ENCODE data around the gene BEX3. TPM values are rescaled to one million over a fixed set of nuclear protein-coding genes. Genes with fewer than 3 reads are reported as not detected.

Gene BEX3
- total and polyA plus RNA-seq, 2 donors (not counting 1 experiment from before 2014, with no cell fraction given) = 416 to 460 TPM

GRCh38 chrX:103347682-103348397 lies 28.5 kb upstream of the BEX3 start:
- no peaks in the 10 kb centered on the region for H3K79me2 ChIP-seq (ENCODE audit: control insufficient read depth, insufficient read depth, low read length)
- H3K27ac ChIP-seq (ENCODE audit: insufficient read depth, low read length) = no peak overlapping the region
- H3K36me3 ChIP-seq (ENCODE audit: control insufficient read depth, insufficient read depth, low read length) = no peaks in the 10 kb centered on the region
- no peak for TF ChIP-seq CTCF (conservative IDR thresholded peaks at IDR 0.05 in 1 of 2, IDR thresholded peaks at IDR 0.05 in 1 of 2; ENCODE audit: low read depth in 1 of 2, low read length in 2 of 2)
- TF ChIP-seq EZH2 (IDR thresholded peaks at IDR 0.05; ENCODE audit: low read length, missing control alignments) = no peak
- no peaks in the 10 kb centered on the region for H3K27me3 ChIP-seq (ENCODE audit: control insufficient read depth, insufficient read depth, low read length)
- H3K9ac ChIP-seq (ENCODE audit: insufficient read depth, low read length) = no peak overlapping the region
- no peaks in the 10 kb centered on the region for H3K4me1 ChIP-seq (ENCODE audit: control insufficient read depth, extremely low read depth, insufficient read depth, low read length)
- no peak overlapping the region for H3K4me3 ChIP-seq (replicated peaks in 1 of 4; ENCODE audit: control extremely low read depth in 1 of 4, insufficient read depth in 1 of 4, low read depth in 3 of 4, low read length in 4 of 4)
- no peaks in the 10 kb centered on the region for H3K9me3 ChIP-seq (ENCODE audit: control insufficient read depth, insufficient read depth, low read depth, low read length)
- no peaks in the 10 kb centered on the region for H4K20me1 ChIP-seq (ENCODE audit: control insufficient read depth, extremely low read depth, insufficient read depth, low read length)
- H2AFZ ChIP-seq (ENCODE audit: low read length) = no peak overlapping the region
- no peak for DNase-seq (ENCODE audit: low read depth in 2 of 2)
- H3K4me2 ChIP-seq (ENCODE audit: extremely low read depth, insufficient read depth, low read length) = no peak overlapping the region

- Histone ChIP-seq H3K27me3 (ENCODE audit: control insufficient read depth, insufficient read depth, low read length) (no peaks in the 10 kb centered on the region), H3K4me2 (ENCODE audit: extremely low read depth, insufficient read depth, low read length) (peak within 1 kb of the TSS; percentile 58), H4K20me1 (ENCODE audit: control insufficient read depth, extremely low read depth, insufficient read depth, low read length) (no peaks in the 10 kb centered on the region), H3K9ac (ENCODE audit: insufficient read depth, low read length) (peak within 1 kb of the TSS; percentile 60), H3K4me1 (ENCODE audit: control insufficient read depth, extremely low read depth, insufficient read depth, low read length) (no peaks in the 10 kb centered on the region), H3K9me3 (ENCODE audit: control insufficient read depth, insufficient read depth, low read depth, low read length) (no peaks in the 10 kb centered on the region), H3K4me3 (replicated peaks in 1 of 4; ENCODE audit: control extremely low read depth in 1 of 4, insufficient read depth in 1 of 4, low read depth in 3 of 4, low read length in 4 of 4) (peak within 1 kb of the TSS; percentile 35 to 93 (median 63)), H3K27ac (ENCODE audit: insufficient read depth, low read length) (peak within 1 kb of the TSS; percentile 76), H2AFZ (ENCODE audit: low read length) (peak within 1 kb of the TSS; percentile 62), H3K36me3 (ENCODE audit: control insufficient read depth, insufficient read depth, low read length) (no peaks in the 10 kb centered on the region), H3K79me2 (ENCODE audit: control insufficient read depth, insufficient read depth, low read length) (peaks cover 16% of the 10 kb centered on the region)
- TF ChIP-seq EZH2 (IDR thresholded peaks at IDR 0.05; ENCODE audit: low read length, missing control alignments) = no peak
- TF ChIP-seq CTCF (conservative IDR thresholded peaks at IDR 0.05 in 1 of 2, IDR thresholded peaks at IDR 0.05 in 1 of 2; ENCODE audit: low read depth in 1 of 2, low read length in 2 of 2) = no peak
- DNase-seq (ENCODE audit: low read depth in 2 of 2) = peak; percentile 80 to 88
Measured at GRCh38 chrX:103356130-103356798, 20.1 kb upstream of the BEX3 start, which contains the start of gene TCEAL9. Gene TCEAL9, plus strand, starts transcription at chrX:103356506. Its CDS starts 1,179 bp downstream, at chrX:103357685.

- peak overlapping the region; percentile 76 for H3K27ac ChIP-seq (ENCODE audit: insufficient read depth, low read length)
- peak overlapping the region; percentile 35 for H3K4me2 ChIP-seq (ENCODE audit: extremely low read depth, insufficient read depth, low read length)
- H3K4me3 ChIP-seq (replicated peaks in 1 of 4; ENCODE audit: control extremely low read depth in 1 of 4, insufficient read depth in 1 of 4, low read depth in 3 of 4, low read length in 4 of 4) = peak overlapping the region; percentile 35 to 93 (median 63)
- TF ChIP-seq CTCF (conservative IDR thresholded peaks at IDR 0.05 in 1 of 2, IDR thresholded peaks at IDR 0.05 in 1 of 2; ENCODE audit: low read depth in 1 of 2, low read length in 2 of 2) = no peak
- TF ChIP-seq EZH2 (IDR thresholded peaks at IDR 0.05; ENCODE audit: low read length, missing control alignments) = no peak
- no peaks in the 10 kb centered on the region for H3K27me3 ChIP-seq (ENCODE audit: control insufficient read depth, insufficient read depth, low read length)
- DNase-seq (ENCODE audit: low read depth in 2 of 2) = no peak
- no peaks in the 10 kb centered on the region for H3K36me3 ChIP-seq (ENCODE audit: control insufficient read depth, insufficient read depth, low read length)
- no peaks in the 10 kb centered on the region for H4K20me1 ChIP-seq (ENCODE audit: control insufficient read depth, extremely low read depth, insufficient read depth, low read length)
- peaks cover 16% of the 10 kb centered on the region for H3K79me2 ChIP-seq (ENCODE audit: control insufficient read depth, insufficient read depth, low read length)
- no peaks in the 10 kb centered on the region for H3K9me3 ChIP-seq (ENCODE audit: control insufficient read depth, insufficient read depth, low read depth, low read length)
- H2AFZ ChIP-seq (ENCODE audit: low read length) = no peak overlapping the region
- H3K4me1 ChIP-seq (ENCODE audit: control insufficient read depth, extremely low read depth, insufficient read depth, low read length) = no peaks in the 10 kb centered on the region
- H3K9ac ChIP-seq (ENCODE audit: insufficient read depth, low read length) = peak overlapping the region; percentile 60
Measured at GRCh38 chrX:103356858-103357257, 19.5 kb upstream of the BEX3 start.
